Skeletal muscle tissue (tissue), 4 donors: Measurements from ENCODE around the gene TRAF7. TPM values are rescaled to one million over a fixed set of nuclear protein-coding genes. Genes with fewer than 3 reads are reported as not detected.

Experiments
- H3K27ac ChIP-seq: one replicate; pipeline ENCODE4 v1.7.0; 2013; ENCODE audit warnings: mild to moderate bottlenecking, low read depth, low read length, inconsistent platforms
- H3K27me3 ChIP-seq, 3 donors: one replicate each; pipeline ENCODE4 v1.7.0; 2013; ENCODE audit warnings: low read length in 3 of 3; ENCODE audit not compliant: control insufficient read depth in 3 of 3, insufficient read depth in 3 of 3
- H3K36me3 ChIP-seq, 3 donors: one replicate each; pipeline ENCODE4 v1.7.0; 2013; ENCODE audit warnings: low read length in 3 of 3; ENCODE audit not compliant: control insufficient read depth in 3 of 3, insufficient read depth in 3 of 3
- H3K4me1 ChIP-seq, 3 donors: one replicate each; pipeline ENCODE4 v1.7.0; 2013; ENCODE audit warnings: low read length in 3 of 3, mild to moderate bottlenecking in 3 of 3; ENCODE audit not compliant: control insufficient read depth in 3 of 3, insufficient read depth in 3 of 3
- H3K4me3 ChIP-seq, 3 donors: one replicate each; pipeline ENCODE4 v1.7.0; 2013; ENCODE audit warnings: low read length in 3 of 3
- H3K9ac ChIP-seq, 3 donors: one replicate each; pipeline ENCODE4 v1.7.0; 2013; ENCODE audit warnings: low read length in 3 of 3, mild to moderate bottlenecking in 3 of 3, moderate library complexity in 2 of 3, low read depth in 1 of 3
- H3K9me3 ChIP-seq, 3 donors: one replicate each; pipeline ENCODE4 v1.7.0; 2013; ENCODE audit warnings: low read length in 3 of 3; ENCODE audit not compliant: control insufficient read depth in 3 of 3
- total RNA-seq: library from RNA; depleted of rRNA; stranded (reverse); fragments of >200 nt; gene quantifications from one replicate; pipeline ENCODE4 v1.2.3, GENCODE V29; 2014
- donor health status: Osteomylitis.

TRAF7 gene
- total RNA-seq, 1 donor from 2014 or later = 24.0 TPM

GRCh38 chr16:2154533-2155090 is 970 bp upstream of the TRAF7 start:
- Histone ChIP-seq H3K4me1 (peaks cover 77 to 90% (median 85%) of the 10 kb centered on the region in 3 donors), H3K27me3 (no peaks in the 10 kb centered on the region), H3K9ac (peak overlapping the region; percentile 92 to 98 (median 98)), H3K9me3 (no peaks in the 10 kb centered on the region), H3K36me3 (peaks cover 4 to 10% (median 9%) of the 10 kb centered on the region in 3 donors), H3K27ac (peak overlapping the region; percentile 80), H3K4me3 (peak overlapping the region; percentile 94 to 98 (median 97))

- H3K27ac ChIP-seq = peak overlapping the region; percentile 69
- no peaks in the 10 kb centered on the region for H3K27me3 ChIP-seq
- peaks cover 70 to 81% (median 73%) of the 10 kb centered on the region in 3 donors for H3K4me1 ChIP-seq
Measured at GRCh38 chr16:2155977-2156848, 631 bp downstream of the TRAF7 start.

GRCh38 chr16:2156849-2157224 is 1.3 kb downstream of the TRAF7 start:
- H3K9me3 ChIP-seq = no peaks in the 10 kb centered on the region
- H3K36me3 ChIP-seq = peaks cover 0 to 5% (median 5%) of the 10 kb centered on the region in 3 donors
- peak overlapping the region; percentile 10 to 88 (median 84) for H3K4me3 ChIP-seq
- peak overlapping the region; percentile 33 to 86 (median 83) for H3K9ac ChIP-seq
- peaks cover 69 to 81% (median 73%) of the 10 kb centered on the region in 3 donors for H3K4me1 ChIP-seq
- no peaks in the 10 kb centered on the region for H3K27me3 ChIP-seq
- peak overlapping the region; percentile 68 for H3K27ac ChIP-seq

More at GRCh38 chr16:2155977-2156848, 631 bp downstream of the TRAF7 start:
- Histone ChIP-seq H3K36me3 (peaks cover 4 to 10% (median 9%) of the 10 kb centered on the region in 3 donors), H3K9me3 (no peaks in the 10 kb centered on the region), H3K4me3 (peak overlapping the region; percentile 79 to 88 (median 84)), H3K9ac (peak overlapping the region; percentile 77 to 86 (median 83))

GRCh38 chr16:2157480-2158261 is 2.1 kb downstream of the TRAF7 start:
- Histone ChIP-seq H3K4me1 (peaks cover 62 to 75% (median 66%) of the 10 kb centered on the region in 3 donors), H3K4me3 (no peak overlapping the region), H3K9ac (peak overlapping the region in 2 of 3 donors; percentile 33 to 83), H3K36me3 (peaks cover 0 to 5% (median 3%) of the 10 kb centered on the region in 3 donors), H3K27me3 (no peaks in the 10 kb centered on the region), H3K9me3 (no peaks in the 10 kb centered on the region), H3K27ac (peak overlapping the region; percentile 68)

- Histone ChIP-seq H3K9ac (peak overlapping the region in 2 of 3 donors; percentile 33 to 83), H3K27ac (peak overlapping the region; percentile 68), H3K36me3 (peaks cover 0 to 5% (median 0%) of the 10 kb centered on the region in 3 donors), H3K4me3 (no peak overlapping the region), H3K9me3 (no peaks in the 10 kb centered on the region), H3K4me1 (peaks cover 56 to 69% (median 60%) of the 10 kb centered on the region in 3 donors), H3K27me3 (no peaks in the 10 kb centered on the region)
Measured at GRCh38 chr16:2158262-2158638, 2.7 kb downstream of the TRAF7 start.

- peak overlapping the region; percentile 68 for H3K27ac ChIP-seq
- no peak overlapping the region for H3K4me3 ChIP-seq
- H3K27me3 ChIP-seq = no peaks in the 10 kb centered on the region
Measured at GRCh38 chr16:2159175-2159838, 3.7 kb downstream of the TRAF7 start.

GRCh38 chr16:2160915-2161551 is 5.5 kb downstream of the TRAF7 start:
- Histone ChIP-seq H3K4me1 (peaks cover 37 to 50% (median 42%) of the 10 kb centered on the region in 3 donors), H3K27me3 (no peaks in the 10 kb centered on the region), H3K27ac (peak overlapping the region; percentile 54), H3K9me3 (no peaks in the 10 kb centered on the region), H3K4me3 (no peak overlapping the region), H3K9ac (peak overlapping the region; percentile 20 to 40 (median 38)), H3K36me3 (peaks cover 0 to 4% (median 1%) of the 10 kb centered on the region in 3 donors)

More at GRCh38 chr16:2159175-2159838, 3.7 kb downstream of the TRAF7 start:
- Histone ChIP-seq H3K9ac (peak overlapping the region in 2 of 3 donors; percentile 32 to 54), H3K4me1 (peaks cover 45 to 58% (median 49%) of the 10 kb centered on the region in 3 donors), H3K9me3 (no peaks in the 10 kb centered on the region), H3K36me3 (peaks cover 0 to 2% (median 0%) of the 10 kb centered on the region in 3 donors)

GRCh38 chr16:2161911-2162310 is 6.3 kb downstream of the TRAF7 start:
- no peaks in the 10 kb centered on the region for H3K27me3 ChIP-seq
- no peaks in the 10 kb centered on the region for H3K9me3 ChIP-seq
- peaks cover 28 to 42% (median 34%) of the 10 kb centered on the region in 3 donors for H3K4me1 ChIP-seq
- H3K27ac ChIP-seq = peak overlapping the region; percentile 19
- no peak overlapping the region for H3K4me3 ChIP-seq
- H3K36me3 ChIP-seq = peaks cover 0 to 10% (median 3%) of the 10 kb centered on the region in 3 donors
- H3K9ac ChIP-seq = peak overlapping the region in 1 of 3 donors; percentile 38

- no peak overlapping the region for H3K4me3 ChIP-seq
- H3K4me1 ChIP-seq = peaks cover 20 to 34% (median 27%) of the 10 kb centered on the region in 3 donors
- peaks cover 0 to 12% (median 6%) of the 10 kb centered on the region in 3 donors for H3K36me3 ChIP-seq
- H3K27me3 ChIP-seq = no peaks in the 10 kb centered on the region
- no peak overlapping the region for H3K27ac ChIP-seq
- no peak overlapping the region for H3K9ac ChIP-seq
- H3K9me3 ChIP-seq = no peaks in the 10 kb centered on the region
Measured at GRCh38 chr16:2162676-2163118, 7.1 kb downstream of the TRAF7 start.
